GM12872 (cell line): Measurements from ENCODE around the gene HIF1A.

Source experiments
- CTCF ChIP-seq: IDR thresholded peaks from 3 replicates; pipeline ENCODE4 v1.5.1; 2011; ENCODE audit warnings: low read depth, mild to moderate bottlenecking, low read length, moderate library complexity; ENCODE audit not compliant: insufficient read depth

HIF1A gene

GRCh38 chr14:61744238-61744637, 48.9 kb downstream of the HIF1A start:
- TF ChIP-seq CTCF = no peak

- TF ChIP-seq CTCF = no peak
Observed at GRCh38 chr14:61746881-61747280, 51.6 kb downstream of the HIF1A start.

GRCh38 chr14:61747342-61747741, 52.0 kb downstream of the HIF1A start:
- TF ChIP-seq CTCF = no peak

- no peak for TF ChIP-seq CTCF
Observed at GRCh38 chr14:61749264-61749663, 54.0 kb downstream of the HIF1A start.

GRCh38 chr14:61749867-61750266, 54.6 kb downstream of the HIF1A start:
- no peak for TF ChIP-seq CTCF

- TF ChIP-seq CTCF = no peak
Observed at GRCh38 chr14:61750708-61751474, 55.6 kb downstream of the HIF1A start.

GRCh38 chr14:61751475-61751989, 56.2 kb downstream of the HIF1A start:
- TF ChIP-seq CTCF = no peak
